ENCODE results near the gene GPRIN3. TPM values are rescaled to one million over a fixed set of nuclear protein-coding genes. Genes with fewer than 3 reads are reported as not detected.
"Not testable (repeated sequence)": the region's sequence is repeated elsewhere in the genome, so short reads cannot be mapped to it uniquely, and the experiment has no call there.

The GPRIN3 gene
- total RNA-seq, 1 donor from 2014 or later, result 10.7 TPM

DNA sequence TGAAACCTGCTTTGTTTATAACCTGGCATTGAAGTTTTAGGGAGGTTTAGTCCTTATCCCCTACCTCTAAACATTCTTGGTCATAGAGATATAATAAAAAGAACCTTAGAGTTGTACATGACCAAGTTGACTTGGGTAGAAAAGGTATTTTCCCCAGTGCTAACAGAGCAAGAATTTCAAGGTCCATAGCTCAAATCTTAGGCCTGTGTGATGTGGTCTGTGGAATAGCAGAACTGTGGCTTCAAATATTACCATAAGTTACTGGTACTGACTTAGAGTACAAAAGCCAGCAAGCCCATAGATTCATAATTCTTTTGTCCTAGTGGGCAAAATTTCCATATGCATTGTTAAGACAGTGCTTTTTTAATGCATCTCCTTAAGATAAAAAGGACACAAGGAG is 91.2 kb downstream of the GPRIN3 start:
- intact Hi-C loops (cut with micrococcal nuclease), result no loop called here
- Mint-ChIP-seq H3K36me3 (ENCODE audit: low read depth) (no peaks in the 10 kb centered on the region), H3K4me1 (ENCODE audit: low read depth) (no peaks in the 10 kb centered on the region), H3K27me3 (ENCODE audit: low read depth) (peaks cover 15% of the 10 kb centered on the region), H3K4me3 (ENCODE audit: low read depth) (no peak overlapping the region), H3K9me3 (no peaks in the 10 kb centered on the region), H3K27ac (no peak overlapping the region)
- no peak for DNase-seq (ENCODE audit: low spot score)

- Mint-ChIP-seq H3K4me1 (ENCODE audit: low read depth) (no peaks in the 10 kb centered on the region), H3K27me3 (ENCODE audit: low read depth) (peaks cover 15% of the 10 kb centered on the region), H3K36me3 (ENCODE audit: low read depth) (no peaks in the 10 kb centered on the region), H3K27ac (no peak overlapping the region), H3K9me3 (no peaks in the 10 kb centered on the region), H3K4me3 (ENCODE audit: low read depth) (no peak overlapping the region)
- intact Hi-C loops (cut with micrococcal nuclease), result no loop called here
- no peak for DNase-seq (ENCODE audit: low spot score)
Measured at GRCh38 chr4:89215736-89216135, 91.9 kb downstream of the GPRIN3 start.

- intact Hi-C loops (cut with micrococcal nuclease), result no loop called here
- H3K27ac Mint-ChIP-seq, result no peak overlapping the region
- no peak for DNase-seq (ENCODE audit: low spot score)
- H3K4me1 Mint-ChIP-seq (ENCODE audit: low read depth), result no peaks in the 10 kb centered on the region
- H3K9me3 Mint-ChIP-seq, result no peaks in the 10 kb centered on the region
- H3K4me3 Mint-ChIP-seq (ENCODE audit: low read depth), result no peak overlapping the region
- no peaks in the 10 kb centered on the region for H3K36me3 Mint-ChIP-seq (ENCODE audit: low read depth)
- H3K27me3 Mint-ChIP-seq (ENCODE audit: low read depth), result peaks cover 10% of the 10 kb centered on the region
Measured at GRCh38 chr4:89214308-89214707, 93.3 kb downstream of the GPRIN3 start.

DNA sequence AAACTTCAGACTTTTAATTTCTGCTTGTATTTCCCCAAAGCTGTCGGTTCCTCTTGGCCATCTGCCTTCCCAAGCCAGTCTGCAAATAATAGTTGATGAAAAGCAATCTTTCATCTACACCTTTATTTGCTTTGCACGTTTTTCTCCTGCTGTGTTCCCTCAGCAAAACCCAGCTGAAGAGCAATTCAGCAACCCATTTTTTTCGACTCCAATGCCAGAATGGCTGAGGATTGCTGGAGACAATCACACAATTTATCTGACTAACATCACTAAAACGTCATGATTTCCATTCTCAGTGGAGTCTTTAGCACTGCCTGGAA is 94.3 kb downstream of the GPRIN3 start:
- Mint-ChIP-seq H3K27me3 (ENCODE audit: low read depth) (peaks cover 10% of the 10 kb centered on the region), H3K27ac (no peak overlapping the region), H3K4me1 (ENCODE audit: low read depth) (no peaks in the 10 kb centered on the region), H3K36me3 (ENCODE audit: low read depth) (no peaks in the 10 kb centered on the region), H3K9me3 (peaks cover 2% of the 10 kb centered on the region), H3K4me3 (ENCODE audit: low read depth) (no peak overlapping the region)
- no peak for DNase-seq (ENCODE audit: low spot score)
- intact Hi-C loops (cut with micrococcal nuclease), result no loop called here

- Mint-ChIP-seq H3K27me3 (ENCODE audit: low read depth) (peaks cover 10% of the 10 kb centered on the region), H3K27ac (no peak overlapping the region), H3K4me3 (ENCODE audit: low read depth) (no peak overlapping the region), H3K9me3 (peaks cover 8% of the 10 kb centered on the region), H3K4me1 (ENCODE audit: low read depth) (no peaks in the 10 kb centered on the region), H3K36me3 (ENCODE audit: low read depth) (no peaks in the 10 kb centered on the region)
- DNase-seq (ENCODE audit: low spot score), result no peak
- intact Hi-C loops (cut with micrococcal nuclease), result no loop called here
Measured at GRCh38 chr4:89212666-89213381, 94.8 kb downstream of the GPRIN3 start.

DNA sequence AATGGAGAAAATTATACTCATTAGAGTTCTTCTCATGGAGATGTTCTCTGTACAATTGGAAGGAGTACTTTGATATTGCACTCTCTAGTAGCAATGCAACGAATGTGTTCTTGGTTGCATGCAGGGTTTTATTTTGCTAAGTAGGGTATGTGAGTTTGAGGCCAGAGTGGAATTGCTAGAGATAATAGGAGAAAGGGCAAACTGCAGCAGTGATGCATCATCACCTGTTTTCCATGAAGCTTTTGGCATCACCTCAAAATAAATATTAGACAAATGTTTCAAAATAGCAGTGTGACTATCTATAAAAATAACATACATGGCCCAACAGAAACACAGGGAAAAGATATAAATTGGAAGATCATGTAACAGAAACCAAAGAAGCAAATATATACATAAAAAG is 103.0 kb downstream of the GPRIN3 start:
- Mint-ChIP-seq H3K4me3 (ENCODE audit: low read depth) (no peak overlapping the region), H3K4me1 (ENCODE audit: low read depth) (no peaks in the 10 kb centered on the region), H3K36me3 (ENCODE audit: low read depth) (no peaks in the 10 kb centered on the region), H3K9me3 (peaks cover 9% of the 10 kb centered on the region), H3K27ac (no peak overlapping the region), H3K27me3 (ENCODE audit: low read depth) (peaks cover 4% of the 10 kb centered on the region)
- intact Hi-C loops (cut with micrococcal nuclease), result no loop called here
- DNase-seq (ENCODE audit: low spot score), result no peak

DNA sequence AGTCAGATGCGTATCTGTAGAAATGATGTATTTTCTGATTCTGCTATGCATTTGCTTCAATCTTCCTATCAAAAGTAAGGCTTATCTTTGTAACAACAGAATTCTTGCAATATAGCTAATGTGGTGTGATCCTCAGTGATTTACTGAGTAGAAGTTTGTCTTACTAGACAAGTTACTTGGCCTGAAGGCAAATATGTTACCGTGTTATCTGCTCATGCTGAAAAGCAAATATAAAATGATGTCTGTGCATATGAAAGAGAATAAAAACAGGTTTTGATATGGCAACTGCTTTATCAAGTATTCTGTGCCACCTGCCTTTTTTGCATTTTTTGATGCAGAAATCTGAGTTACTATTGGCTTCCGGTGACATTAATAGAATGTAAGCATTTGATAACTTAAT is 103.7 kb downstream of the GPRIN3 start:
- no peaks in the 10 kb centered on the region for H3K4me1 Mint-ChIP-seq (ENCODE audit: low read depth)
- H3K36me3 Mint-ChIP-seq (ENCODE audit: low read depth), result no peaks in the 10 kb centered on the region
- intact Hi-C loops (cut with micrococcal nuclease), result no loop called here
- no peak overlapping the region for H3K27ac Mint-ChIP-seq
- DNase-seq (ENCODE audit: low spot score), result no peak
- H3K9me3 Mint-ChIP-seq, result peaks cover 9% of the 10 kb centered on the region
- no peak overlapping the region for H3K4me3 Mint-ChIP-seq (ENCODE audit: low read depth)
- H3K27me3 Mint-ChIP-seq (ENCODE audit: low read depth), result peaks cover 4% of the 10 kb centered on the region

DNA sequence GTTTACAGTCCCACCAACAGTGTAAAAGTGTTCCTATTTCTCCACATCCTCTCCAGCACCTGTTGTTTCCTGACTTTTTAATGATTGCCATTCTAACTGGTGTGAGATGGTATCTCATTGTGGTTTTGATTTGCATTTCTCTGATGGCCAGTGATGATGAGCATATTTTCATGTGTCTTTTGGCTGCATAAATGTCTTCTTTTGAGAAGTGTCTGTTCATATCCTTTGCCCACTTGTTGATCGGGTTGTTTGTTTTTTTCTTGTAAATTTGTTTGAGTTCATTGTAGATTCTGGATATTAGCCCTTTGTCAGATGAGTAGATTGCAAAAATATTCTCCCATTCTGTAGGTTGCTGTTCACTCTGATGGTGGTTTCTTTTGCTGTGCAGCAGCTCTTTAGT is 108.2 kb downstream of the GPRIN3 start:
- H3K27ac Mint-ChIP-seq; H3K36me3 Mint-ChIP-seq (ENCODE audit: low read depth); DNase-seq (ENCODE audit: low spot score); H3K4me3 Mint-ChIP-seq (ENCODE audit: low read depth); H3K9me3 Mint-ChIP-seq; intact Hi-C loops (cut with micrococcal nuclease); H3K4me1 Mint-ChIP-seq (ENCODE audit: low read depth): not testable (repeated sequence)
- H3K27me3 Mint-ChIP-seq (ENCODE audit: low read depth), result peaks cover 14% of the 10 kb centered on the region

GRCh38 chr4:89197920-89198319 is 109.7 kb downstream of the GPRIN3 start:
- intact Hi-C loops (cut with micrococcal nuclease), result no loop called here
- Mint-ChIP-seq H3K36me3 (ENCODE audit: low read depth) (no peaks in the 10 kb centered on the region), H3K27ac (no peak overlapping the region)

GRCh38 chr4:89196745-89197144 is 110.9 kb downstream of the GPRIN3 start:
- Mint-ChIP-seq H3K27ac (no peak overlapping the region), H3K4me3 (ENCODE audit: low read depth) (no peak overlapping the region), H3K27me3 (ENCODE audit: low read depth) (peaks cover 18% of the 10 kb centered on the region), H3K36me3 (ENCODE audit: low read depth) (no peaks in the 10 kb centered on the region), H3K9me3 (no peaks in the 10 kb centered on the region), H3K4me1 (ENCODE audit: low read depth) (no peaks in the 10 kb centered on the region)
- intact Hi-C loops (cut with micrococcal nuclease), result no loop called here
- DNase-seq (ENCODE audit: low spot score), result no peak

More at GRCh38 chr4:89197920-89198319, 109.7 kb downstream of the GPRIN3 start:
- no peaks in the 10 kb centered on the region for H3K4me1 Mint-ChIP-seq (ENCODE audit: low read depth)
- H3K4me3 Mint-ChIP-seq (ENCODE audit: low read depth), result no peak overlapping the region
- DNase-seq (ENCODE audit: low spot score), result no peak
- peaks cover 17% of the 10 kb centered on the region for H3K27me3 Mint-ChIP-seq (ENCODE audit: low read depth)
- no peaks in the 10 kb centered on the region for H3K9me3 Mint-ChIP-seq

DNA sequence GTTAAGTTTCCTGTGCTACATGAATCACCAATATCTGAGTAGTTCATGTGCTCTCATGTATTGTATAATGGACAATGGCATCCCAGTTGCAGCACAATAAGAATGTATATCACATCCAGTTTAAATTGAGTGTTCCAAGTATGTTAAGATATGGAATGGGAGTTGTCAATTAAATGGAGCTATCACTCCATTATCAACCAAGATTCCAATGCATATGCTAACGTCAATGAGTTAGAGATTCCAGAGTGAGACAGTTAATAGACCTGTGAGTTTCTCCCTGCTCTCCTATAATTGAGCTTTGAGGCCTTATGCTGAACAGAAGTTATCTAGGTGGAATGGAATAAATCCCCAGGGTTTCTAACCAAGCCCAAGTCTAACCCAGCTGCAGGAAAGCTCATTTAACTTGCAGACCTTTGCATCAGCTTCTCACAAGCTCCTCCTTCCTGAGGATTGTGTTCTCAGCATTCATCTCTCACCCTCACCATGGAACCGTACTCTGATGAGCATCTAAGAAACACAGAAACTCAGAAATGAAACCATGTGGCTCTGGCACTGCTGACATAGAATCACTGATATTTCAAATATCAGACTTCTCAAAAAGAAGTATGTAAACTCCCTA is 111.4 kb downstream of the GPRIN3 start:
- Mint-ChIP-seq H3K27ac (no peak overlapping the region), H3K4me3 (ENCODE audit: low read depth) (no peak overlapping the region), H3K4me1 (ENCODE audit: low read depth) (no peaks in the 10 kb centered on the region), H3K27me3 (ENCODE audit: low read depth) (peaks cover 18% of the 10 kb centered on the region), H3K9me3 (no peaks in the 10 kb centered on the region), H3K36me3 (ENCODE audit: low read depth) (no peaks in the 10 kb centered on the region)
- intact Hi-C loops (cut with micrococcal nuclease), result no loop called here
- no peak for DNase-seq (ENCODE audit: low spot score)

DNA sequence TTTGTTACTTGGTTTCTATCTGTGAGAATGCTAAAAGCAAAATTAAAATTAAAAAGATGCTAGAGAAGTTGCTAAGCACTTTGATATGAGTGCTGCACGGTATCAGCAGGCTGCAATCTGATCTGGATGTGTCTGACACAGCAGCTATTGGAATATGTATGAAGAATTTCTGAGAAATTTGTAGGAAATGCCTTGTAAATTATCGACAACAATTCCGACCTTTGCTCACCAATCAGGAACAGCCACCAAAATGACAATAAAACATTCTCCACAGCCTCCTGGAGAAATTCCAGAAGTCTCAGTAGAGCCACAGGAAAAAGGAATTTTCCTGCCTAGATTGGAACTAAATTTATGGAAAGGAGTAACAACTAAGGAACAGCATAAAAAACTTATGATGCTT is 113.8 kb downstream of the GPRIN3 start:
- peaks cover 31% of the 10 kb centered on the region for H3K27me3 Mint-ChIP-seq (ENCODE audit: low read depth)
- no peaks in the 10 kb centered on the region for H3K36me3 Mint-ChIP-seq (ENCODE audit: low read depth)
- no peaks in the 10 kb centered on the region for H3K4me1 Mint-ChIP-seq (ENCODE audit: low read depth)
- no peak overlapping the region for H3K27ac Mint-ChIP-seq
- intact Hi-C loops (cut with micrococcal nuclease), result no loop called here
- H3K4me3 Mint-ChIP-seq (ENCODE audit: low read depth), result no peak overlapping the region
- H3K9me3 Mint-ChIP-seq, result no peaks in the 10 kb centered on the region
- no peak for DNase-seq (ENCODE audit: low spot score)

All from activated T-helper 2 cell treated with anti-CD3 and anti-CD28 coated beads, Interferon-gamma antibody, Interleukin-2, Interleukin-4, amounts not matched to agents 10 μg/mL and 5 μg/mL and 100 μg/mL, durations not matched to agents 14 hours and 24 hours and 36 hours (primary cell).